ENCODE results near the gene ERMAP.
A peak's percentile ranks its signal among the peaks of the same experiment; 100 is the strongest.

The ERMAP gene, protein sequence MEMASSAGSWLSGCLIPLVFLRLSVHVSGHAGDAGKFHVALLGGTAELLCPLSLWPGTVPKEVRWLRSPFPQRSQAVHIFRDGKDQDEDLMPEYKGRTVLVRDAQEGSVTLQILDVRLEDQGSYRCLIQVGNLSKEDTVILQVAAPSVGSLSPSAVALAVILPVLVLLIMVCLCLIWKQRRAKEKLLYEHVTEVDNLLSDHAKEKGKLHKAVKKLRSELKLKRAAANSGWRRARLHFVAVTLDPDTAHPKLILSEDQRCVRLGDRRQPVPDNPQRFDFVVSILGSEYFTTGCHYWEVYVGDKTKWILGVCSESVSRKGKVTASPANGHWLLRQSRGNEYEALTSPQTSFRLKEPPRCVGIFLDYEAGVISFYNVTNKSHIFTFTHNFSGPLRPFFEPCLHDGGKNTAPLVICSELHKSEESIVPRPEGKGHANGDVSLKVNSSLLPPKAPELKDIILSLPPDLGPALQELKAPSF

DNA sequence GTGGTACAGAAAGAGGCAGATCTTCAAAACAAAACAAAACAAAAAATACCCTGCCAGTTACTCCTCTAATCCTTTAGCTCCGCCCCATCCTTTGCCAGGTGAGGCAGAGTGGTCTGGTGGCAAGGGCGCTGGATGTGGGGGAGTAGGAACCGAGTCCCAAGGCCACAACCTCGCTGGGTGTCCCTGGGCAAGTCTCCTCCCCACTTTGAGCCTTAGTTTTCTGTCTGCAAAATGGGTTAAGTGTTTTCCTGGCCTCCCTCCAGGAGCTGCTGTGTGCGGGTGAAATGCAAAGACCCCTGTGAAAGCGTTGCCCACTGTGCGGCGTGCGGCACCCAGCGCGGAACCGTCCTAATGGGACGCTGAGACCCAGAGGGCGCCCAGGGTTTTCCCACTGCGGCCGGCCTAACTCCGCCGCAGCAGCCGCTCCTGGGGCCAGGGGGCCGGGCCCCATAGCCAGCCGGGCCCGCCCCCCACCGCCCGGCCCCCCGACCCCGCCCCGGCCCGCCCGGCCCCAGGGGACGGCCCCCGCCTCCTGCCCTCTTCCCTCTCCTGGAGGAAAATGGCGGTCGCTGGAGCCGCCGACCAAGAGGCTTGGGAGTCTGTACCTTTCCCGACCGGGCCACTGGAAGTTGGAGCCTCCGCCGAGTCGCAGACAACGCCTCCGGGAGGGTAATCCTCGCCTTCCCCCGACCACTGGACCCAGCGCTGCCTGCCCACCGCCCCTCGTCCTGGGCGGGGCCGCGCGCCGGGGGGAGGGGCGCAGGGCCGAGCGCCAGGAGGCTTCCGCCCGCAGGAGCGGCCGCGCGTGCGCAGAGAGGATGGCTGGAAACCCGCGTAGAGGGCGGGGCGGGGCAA lies at the start of gene ERMAP, which contains the start of gene SVBP:
ERMAP (plus strand) TSS at position 538 of the 855 bp plus-strand sequence. CDS start 13,327 bp downstream, outside the sequence.
SVBP (minus strand) TSS at position 813 of the 855 bp plus-strand sequence. CDS start 853 bp downstream, outside the sequence.
- DNase-seq (ENCODE audit: low read depth in 2 of 2) = peak; percentile 68 to 72

DNA sequence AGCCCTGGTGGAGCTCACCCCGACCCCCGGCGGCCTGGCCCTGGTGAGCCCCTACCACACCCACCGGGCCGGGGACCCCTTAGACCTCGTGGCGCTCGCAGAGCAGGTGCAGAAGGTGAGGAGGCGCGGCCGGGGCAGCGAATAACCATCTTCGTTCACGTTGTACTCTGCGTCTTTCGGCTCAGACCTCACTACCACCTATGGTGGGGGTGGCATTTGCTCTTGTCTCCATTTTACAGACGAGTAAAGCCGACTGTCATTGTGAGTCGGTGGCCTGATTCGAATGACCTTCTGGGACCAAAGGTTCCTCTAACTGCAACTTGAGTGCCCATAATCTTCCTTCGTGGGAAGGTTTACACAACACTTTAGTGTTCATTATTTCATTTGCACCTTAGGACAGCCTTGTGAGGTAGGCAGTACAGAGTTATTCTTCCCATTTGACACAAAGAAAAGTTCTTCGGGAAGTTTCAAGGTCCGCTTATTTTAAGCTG lies 49.4 kb upstream of the ERMAP start:
- DNase-seq (ENCODE audit: low read depth in 2 of 2) = no peak

DNA sequence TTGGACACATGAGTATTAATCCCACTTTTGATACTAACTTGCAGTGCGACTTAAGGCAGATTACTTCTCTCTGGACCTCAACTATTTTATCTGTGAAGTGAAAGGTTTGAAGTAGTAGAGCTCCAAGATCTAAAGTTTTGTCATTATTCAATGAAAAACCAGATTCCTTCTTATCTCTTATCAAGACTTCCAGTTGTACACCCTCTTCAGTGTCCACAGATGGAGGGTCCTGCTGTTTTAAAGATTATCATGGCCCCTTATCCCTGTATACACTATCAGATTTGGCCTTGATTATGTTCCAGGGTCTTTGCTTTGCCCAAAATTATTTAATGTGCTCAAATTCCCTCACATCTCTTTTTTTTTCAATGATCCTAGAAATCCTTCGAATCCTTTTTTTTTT lies 48.8 kb upstream of the ERMAP start:
- DNase-seq (ENCODE audit: low read depth in 2 of 2) = no peak

DNA sequence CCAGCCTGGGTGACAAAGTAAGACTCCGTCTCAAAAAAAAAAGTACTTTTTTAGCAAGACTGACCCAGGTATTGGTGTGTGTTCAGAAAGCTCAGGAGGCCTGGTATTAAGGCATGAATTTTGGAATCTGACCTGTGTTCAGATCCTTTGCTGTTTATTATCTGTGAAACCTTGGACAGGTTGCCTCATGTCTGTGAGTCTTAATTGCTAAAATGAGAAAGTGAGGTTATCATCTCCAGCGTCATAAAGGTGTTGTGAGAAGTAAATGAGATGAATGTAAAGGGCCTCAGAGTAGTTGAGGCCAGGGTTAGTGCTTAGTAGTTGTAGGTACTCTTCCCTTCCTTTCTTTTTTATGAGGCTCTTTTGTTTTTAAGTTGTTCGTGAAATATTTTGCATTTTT lies 47.1 kb upstream of the ERMAP start:
- no peak for DNase-seq (ENCODE audit: low read depth in 2 of 2)

DNA sequence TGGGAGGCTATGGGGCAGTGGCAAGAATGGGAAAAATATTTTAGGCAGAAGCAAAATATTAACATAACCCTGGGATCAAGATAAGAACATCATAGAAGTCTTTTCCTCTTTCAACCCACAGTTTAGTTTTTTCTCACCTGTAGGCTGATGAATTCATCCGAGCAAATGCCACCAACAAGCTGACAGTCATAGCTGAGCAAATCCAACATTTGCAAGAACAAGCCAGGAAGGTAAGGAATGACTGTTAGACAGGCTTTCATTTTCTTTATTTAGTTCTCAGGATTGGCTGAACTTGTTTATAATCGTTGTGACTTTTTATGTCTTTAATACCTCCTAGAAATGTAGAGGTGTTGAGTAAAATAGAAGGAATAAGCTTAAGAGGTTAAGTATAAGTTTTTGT lies 43.5 kb upstream of the ERMAP start:
- DNase-seq (ENCODE audit: low read depth in 2 of 2) = no peak

DNA sequence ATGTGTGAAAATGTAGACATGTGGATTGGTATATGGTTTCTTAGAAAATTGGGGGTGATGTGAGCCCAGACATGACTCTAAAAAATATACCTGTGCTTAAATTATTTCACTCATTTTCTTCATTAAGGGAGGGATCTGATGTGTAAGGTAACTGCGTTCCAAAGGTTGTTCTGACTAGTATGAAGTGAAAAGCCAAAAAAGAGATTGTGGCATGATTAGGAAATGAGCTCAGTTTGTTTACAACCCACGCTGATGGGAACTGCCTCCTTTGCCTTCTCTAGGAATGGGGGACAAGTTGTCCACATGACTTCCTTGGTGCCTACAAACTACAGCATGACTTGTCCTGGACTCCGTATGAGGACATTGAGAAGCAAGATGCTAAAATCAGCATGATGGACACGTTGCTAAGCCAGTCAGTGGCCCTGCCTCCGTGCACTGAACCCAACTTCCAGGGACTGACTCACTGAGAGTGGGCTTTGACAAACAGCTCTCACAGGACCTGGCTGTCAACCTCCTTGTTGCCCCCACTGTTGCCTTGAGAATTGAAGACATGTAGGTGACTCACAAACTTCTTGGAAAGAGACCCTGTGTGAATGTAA lies 41.9 kb upstream of the ERMAP start:
- DNase-seq (ENCODE audit: low read depth in 2 of 2) = no peak

DNA sequence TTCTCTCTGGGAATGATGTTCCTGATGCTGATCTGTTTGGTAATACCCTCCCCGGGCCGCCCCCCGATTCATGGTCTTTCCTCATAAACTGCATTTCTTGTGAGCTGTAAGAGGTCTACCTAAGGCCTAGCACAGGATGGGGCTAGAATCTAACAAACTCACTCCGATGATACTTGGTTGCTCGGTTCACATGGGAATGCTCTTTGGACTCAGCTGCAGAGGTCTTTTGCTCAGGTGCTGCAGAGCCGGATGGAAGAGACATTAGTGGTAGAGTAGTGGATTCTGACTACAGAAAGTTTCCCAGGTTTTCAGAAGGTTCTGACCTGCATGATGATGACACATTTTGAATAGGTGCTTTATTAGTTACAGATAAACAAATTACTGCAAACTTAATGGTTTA lies 40.4 kb upstream of the ERMAP start:
- no peak for DNase-seq (ENCODE audit: low read depth in 2 of 2)

DNA sequence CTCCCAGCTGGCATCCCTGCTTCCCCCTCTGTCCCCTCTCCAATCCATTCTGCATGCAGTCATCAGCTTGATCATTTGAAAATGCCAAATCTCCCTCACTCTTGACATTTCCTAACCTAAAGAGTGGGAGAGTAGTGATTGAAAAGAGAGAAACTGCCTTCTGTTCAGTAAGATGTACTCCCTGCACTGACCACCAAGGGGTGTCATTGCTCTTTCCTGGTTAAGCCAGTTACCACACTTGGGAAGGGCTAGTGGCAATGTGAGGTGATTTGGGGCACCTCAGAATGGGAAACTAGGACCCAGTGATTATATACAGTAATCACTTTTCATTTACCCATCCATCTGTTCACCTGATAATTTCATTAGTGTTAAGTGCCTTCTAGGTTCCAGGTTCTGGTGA lies 39.1 kb upstream of the ERMAP start:
- DNase-seq (ENCODE audit: low read depth in 2 of 2) = no peak

DNA sequence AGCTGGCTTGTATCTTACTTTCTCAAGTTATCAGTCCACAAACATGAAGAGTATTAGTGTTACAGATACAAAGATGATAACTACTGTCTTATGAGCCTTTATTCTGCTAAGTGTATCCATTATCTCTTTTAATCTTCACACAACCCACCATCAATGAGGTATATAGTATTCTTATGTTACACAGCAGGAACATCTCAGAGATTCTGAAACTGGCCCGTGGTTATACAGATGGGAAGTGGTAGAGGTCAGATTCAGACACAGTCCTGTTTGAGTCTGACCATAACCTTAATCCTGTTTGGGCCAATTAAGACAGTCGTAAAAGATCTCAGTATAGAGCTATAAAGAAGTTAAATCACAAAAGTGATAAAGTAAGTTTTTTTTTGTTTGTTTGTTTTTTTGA lies 37.2 kb upstream of the ERMAP start:
- DNase-seq (ENCODE audit: low read depth in 2 of 2) = no peak

DNA sequence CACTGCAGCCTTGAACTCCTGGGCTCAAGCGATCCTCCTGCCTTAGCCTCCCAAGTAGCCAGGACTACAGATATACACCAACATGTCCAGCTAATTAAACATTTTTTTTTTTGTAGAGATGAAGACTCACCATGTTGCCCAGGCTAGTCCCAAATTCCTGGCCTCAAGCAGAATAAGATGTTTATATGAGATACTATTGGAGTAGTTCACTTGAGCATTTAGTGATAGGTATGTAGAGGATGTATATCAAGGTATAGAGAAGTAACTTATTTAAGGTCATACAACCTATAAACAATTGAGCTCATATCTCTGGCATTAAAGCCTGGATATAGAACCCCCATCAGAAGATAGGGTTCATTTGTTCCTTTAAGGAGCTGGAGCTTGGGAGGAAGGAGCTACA lies 36.7 kb upstream of the ERMAP start:
- no peak for DNase-seq (ENCODE audit: low read depth in 2 of 2)

DNA sequence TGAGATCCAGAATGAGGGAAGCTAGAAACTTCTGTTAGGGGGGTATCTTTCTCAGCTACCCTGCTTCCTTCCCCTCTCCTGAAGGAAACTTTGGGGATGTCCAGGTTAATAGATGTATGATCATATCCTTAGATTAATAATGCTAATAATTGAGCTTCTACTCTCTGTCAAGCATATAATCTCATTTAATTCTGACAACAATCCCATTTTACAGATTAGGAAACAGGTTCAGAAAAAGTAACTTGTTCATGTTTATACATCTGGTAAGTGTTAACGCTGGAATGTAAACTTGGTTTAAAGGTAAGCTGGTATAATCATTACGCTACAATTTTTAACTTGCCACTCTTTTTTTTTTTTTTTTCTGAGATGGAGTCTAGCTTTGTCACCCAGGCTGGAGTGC lies 33.8 kb upstream of the ERMAP start:
- DNase-seq (ENCODE audit: low read depth in 2 of 2) = no peak

DNA sequence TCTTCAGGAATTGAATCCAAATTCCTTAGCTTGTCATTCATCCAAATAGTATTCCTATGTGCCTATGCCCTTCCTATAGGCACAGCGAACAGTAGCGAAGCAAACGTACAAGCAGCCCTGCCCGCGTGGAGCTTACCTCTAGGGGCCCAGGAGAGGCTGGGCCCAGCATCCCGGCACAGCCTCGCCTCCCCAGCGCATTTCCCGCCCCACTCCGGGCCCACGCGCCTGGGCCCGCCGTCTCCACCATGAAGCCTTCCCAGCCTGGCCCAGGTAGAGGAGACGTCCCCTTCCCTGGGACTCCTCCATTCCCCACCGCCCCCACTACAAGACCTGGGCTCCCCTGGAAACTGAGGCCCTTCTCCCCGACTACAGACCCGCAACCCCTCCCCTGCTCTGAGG lies 32.4 kb upstream of the ERMAP start:
- no peak for DNase-seq (ENCODE audit: low read depth in 2 of 2)

DNA sequence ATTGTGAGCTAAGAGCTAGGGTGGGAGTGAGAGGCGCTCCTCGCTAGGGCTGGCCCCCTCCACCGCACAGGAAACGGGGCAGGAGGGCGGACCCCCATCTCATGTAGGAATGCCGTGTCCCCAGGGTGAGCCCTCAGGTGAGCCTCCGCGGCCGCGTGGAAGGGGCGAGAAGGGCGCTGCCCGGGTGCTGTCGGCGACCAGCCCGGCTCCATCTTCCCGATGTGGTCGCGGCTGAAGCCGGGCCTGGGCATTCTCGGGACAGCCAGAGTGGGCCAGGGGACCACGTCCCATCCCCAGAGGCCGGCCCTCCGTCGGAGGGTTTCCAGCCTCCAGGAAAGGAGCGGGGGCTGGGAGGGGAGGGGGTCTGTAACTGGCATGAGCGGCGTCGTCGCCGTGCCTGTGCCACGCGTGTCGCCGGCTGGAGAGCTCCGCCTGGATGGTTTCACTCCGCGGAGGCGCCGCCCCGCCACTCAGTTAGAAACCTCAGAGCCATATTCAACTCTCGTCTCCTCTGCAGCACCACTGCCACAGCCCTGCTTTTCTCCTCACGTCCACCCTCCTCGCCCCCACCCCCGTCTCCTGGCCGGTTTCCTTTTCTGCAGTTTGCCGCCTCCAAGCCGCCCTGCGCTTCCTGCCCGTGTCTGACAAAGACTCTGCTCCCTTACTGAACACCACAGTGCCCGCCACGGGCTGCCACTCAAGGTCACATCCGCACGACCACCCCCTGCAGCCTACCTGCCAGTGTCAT lies 31.8 kb upstream of the ERMAP start, which contains the start of gene TMEM269:
TMEM269 (plus strand) TSS at position 46 of the 748 bp plus-strand sequence. CDS start 4,903 bp downstream, outside the sequence.
- DNase-seq (ENCODE audit: low read depth in 2 of 2) = no peak

DNA sequence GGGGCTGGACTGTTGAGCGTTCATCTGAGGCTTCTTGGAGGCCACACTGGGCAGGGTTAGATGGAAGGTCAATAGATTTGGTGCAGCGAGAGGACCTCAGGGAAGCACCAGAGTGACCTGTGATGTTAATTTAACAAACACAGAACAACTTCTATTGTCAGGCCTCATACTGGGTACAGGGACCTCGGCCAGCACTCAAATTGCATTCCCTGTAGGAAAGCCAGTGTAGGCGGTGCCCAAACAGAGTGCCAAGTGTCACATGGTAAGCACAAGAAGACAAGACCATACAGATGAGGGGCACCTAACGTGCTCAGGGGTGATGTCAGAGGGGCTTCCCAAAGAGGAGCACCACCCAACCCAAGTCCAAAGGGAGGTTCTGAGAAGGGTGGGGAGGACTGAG lies 30.8 kb upstream of the ERMAP start:
- no peak for DNase-seq (ENCODE audit: low read depth in 2 of 2)

DNA sequence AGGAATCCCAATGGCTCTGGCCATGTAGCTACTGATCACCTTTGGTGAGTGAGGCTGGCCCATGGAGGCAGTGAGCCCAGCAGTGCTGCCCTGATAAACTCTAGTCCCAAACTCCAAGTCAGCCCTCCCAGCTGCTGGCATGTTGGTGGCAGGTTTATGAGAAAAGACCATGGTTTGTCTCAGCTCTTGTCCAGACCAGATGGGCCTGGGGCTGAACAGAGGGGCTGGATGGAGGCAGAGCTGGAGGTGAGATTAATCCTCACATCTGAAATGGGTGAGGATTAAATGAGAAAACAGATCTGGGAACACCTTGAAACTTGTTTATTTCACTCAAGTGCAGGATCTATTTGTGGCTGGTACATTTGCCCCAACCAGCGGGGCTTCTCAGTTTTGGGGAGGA lies 28.9 kb upstream of the ERMAP start:
- no peak for DNase-seq (ENCODE audit: low read depth in 2 of 2)

DNA sequence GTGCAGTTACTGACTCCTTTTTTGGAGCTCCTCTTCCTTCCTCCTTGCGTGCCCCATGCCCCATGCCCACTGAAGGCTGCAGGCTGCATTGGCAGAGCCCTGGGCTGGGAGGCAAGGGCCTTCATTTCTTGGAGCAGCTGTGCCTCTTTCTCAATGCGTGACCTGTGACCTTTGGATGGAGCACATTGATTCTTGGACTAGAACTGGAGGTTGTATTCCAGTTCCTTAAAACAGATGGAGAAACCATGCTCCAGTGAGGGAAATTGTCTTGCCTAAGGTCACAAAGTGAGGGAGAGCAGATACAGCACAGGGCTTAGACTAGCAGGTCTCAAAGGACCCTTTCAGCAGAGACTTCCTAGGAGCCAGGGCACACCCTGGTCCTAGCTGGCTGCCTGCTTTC lies 23.1 kb upstream of the ERMAP start:
- no peak for DNase-seq (ENCODE audit: low read depth in 2 of 2)

DNA sequence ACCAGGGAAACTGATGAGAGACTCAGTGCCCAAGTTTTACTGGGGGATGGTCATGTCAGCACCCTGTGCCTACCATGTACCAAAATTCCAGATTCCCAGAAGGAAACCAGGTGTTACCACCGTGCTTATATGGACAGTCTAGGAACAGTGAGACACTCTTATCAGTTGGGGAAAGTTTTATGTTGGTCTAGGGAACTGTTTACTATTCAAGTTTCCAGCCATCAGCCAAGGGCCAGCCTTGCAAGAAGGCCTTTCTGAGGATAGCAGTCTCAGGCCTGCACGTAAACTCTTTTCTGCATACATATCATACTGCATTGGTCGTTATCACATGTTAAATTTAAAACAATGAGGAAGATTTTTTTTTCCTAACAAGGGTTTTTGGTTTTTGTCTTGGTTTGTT lies 19.5 kb upstream of the ERMAP start:
- DNase-seq (ENCODE audit: low read depth in 2 of 2) = no peak

DNA sequence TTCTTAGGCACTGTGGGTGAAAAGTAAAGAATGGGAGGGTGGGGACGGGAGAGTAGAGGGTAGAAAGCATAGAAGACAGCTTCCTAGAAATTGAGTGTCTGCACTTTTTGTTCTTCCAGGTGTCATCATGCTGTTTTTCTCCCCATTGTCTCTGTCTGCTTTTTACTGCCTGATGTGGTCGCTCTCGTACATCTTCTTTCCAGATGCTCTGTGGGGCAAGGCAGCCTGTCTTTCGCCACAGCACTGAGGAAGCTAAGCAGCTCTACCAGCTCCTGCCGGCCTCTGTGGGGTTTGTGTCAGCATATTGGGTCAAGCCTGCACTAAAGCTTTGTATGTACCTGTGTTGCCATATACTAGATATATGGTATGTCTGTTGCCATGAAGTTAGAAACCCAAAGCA lies 18.9 kb upstream of the ERMAP start:
- no peak for DNase-seq (ENCODE audit: low read depth in 2 of 2)

DNA sequence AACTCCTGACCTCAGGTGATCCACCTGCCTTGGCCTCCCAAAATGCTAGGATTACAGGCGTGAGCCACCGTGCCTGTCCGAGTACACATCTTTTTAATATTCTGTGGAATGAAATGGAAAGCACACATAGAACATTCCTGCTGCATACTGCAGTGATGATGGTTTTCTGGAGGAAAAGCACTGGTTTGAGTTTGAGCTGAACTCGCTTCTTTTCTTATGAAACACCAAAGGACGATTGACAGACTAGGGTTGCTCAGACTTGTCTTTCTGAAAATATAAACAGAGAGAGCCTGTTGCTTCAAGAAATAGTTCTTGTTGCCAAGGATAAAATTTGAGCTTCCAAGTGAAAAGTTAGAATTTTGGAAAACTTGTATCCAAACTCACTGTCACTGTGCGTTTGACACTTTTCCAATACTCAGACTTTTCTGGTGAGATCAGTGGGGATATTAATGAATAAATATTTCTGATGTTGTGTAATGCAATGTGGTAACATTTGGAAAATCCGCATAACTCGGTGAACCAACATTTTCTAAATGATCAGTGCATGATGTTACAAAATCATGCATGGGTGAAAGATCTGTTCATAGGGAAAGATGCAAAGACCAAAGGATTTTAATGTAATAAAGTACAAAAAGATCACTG lies 15.0 kb upstream of the ERMAP start:
- peak; percentile 53 to 54 for DNase-seq (ENCODE audit: low read depth in 2 of 2)

DNA sequence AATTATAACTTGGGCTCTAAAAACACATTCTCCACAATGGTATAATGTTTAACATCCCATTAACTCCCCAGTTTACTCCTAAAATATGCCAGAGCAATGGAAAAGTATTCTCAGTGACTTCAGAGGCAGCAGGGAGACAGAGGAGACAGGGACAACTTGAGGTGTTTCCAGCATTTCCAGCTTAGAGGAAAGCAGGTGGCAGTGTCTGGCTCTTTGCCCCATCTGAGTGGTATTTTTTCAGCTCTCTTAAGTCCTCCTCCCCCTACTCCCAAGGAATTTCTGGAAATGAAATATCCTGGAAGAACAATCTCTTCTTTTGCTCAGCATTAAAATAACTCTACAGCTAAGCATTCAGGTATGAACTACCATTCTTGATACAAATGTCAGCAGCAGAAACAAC lies 10.8 kb upstream of the ERMAP start:
- DNase-seq (ENCODE audit: low read depth in 2 of 2) = no peak

DNA sequence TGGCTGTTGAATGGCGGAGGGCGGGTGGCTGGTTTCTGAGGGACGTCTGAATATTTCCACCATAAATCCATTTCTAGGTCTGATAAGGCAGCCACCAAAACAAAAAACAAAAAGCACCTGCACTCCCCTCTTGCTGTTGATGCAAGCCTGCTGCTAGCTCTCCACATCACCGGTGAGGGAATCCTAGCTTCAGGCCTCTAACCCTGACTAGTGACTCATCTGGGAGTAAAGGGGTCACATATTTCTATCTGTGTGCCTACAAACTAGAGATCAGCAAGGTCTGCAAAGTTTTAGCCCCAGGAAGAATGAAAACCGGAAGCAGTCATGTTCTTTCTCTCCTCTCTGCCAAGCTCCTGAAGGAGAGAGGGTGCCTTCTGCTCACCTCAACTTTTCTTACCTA lies 10.3 kb upstream of the ERMAP start:
- DNase-seq (ENCODE audit: low read depth in 2 of 2) = no peak
